ENCODE results near the gene MCEE. TPM values are rescaled to one million over a fixed set of nuclear protein-coding genes. Genes with fewer than 3 reads are reported as not detected.
"Not testable (repeated sequence)": the region's sequence is repeated elsewhere in the genome, so short reads cannot be mapped to it uniquely, and the experiment has no call there.

MCEE gene
- total and polyA plus RNA-seq, 11 donors, result 23.8 to 36.8 (median 29.3) TPM

GRCh38 chr2:71133603-71134002 is 3.6 kb upstream of the MCEE start:
- Histone ChIP-seq H3K27me3 (no peaks in the 10 kb centered on the region), H3K9me3 (no peaks in the 10 kb centered on the region), H3K36me3 (peaks cover 0 to 58% (median 55%) of the 10 kb centered on the region in 9 donors), H3K4me3 (no peak overlapping the region), H3K27ac (no peak overlapping the region), H3K4me1 (peaks cover 0 to 25% (median 18%) of the 10 kb centered on the region in 12 donors)
- TF ChIP-seq CTCF (IDR thresholded peaks at IDR 0.05) (no peak), POLR2A (IDR thresholded peaks at IDR 0.05) (no peak)
- no peak for ATAC-seq
- DNase-seq, result no peak
- intact Hi-C loops (cut with DNase I), result no loop called here

GRCh38 chr2:71131387-71132166 is 1.5 kb upstream of the MCEE start:
- H3K9me3 ChIP-seq; H3K27me3 ChIP-seq; ATAC-seq; intact Hi-C loops (cut with DNase I); DNase-seq: not testable (repeated sequence)
- WGBS, 4 donors, result 49 to 59% (median 55%) methylated on average over 7 of the region's 7 CpGs
- Histone ChIP-seq H3K27ac (peak overlapping the region in 6 of 12 donors; percentile 91 to 99 (median 94)), H3K36me3 (peaks cover 0 to 43% (median 37%) of the 10 kb centered on the region in 9 donors), H3K4me3 (peak overlapping the region in 11 of 12 donors; percentile 78 to 98 (median 91)), H3K4me1 (peaks cover 0 to 43% (median 25%) of the 10 kb centered on the region in 12 donors)

- Histone ChIP-seq H3K27me3 (no peaks in the 10 kb centered on the region), H3K27ac (peak overlapping the region; percentile 86 to 99 (median 94)), H3K4me1 (peaks cover 0 to 45% (median 26%) of the 10 kb centered on the region in 12 donors), H3K36me3 (peaks cover 0 to 36% (median 30%) of the 10 kb centered on the region in 9 donors), H3K9me3 (no peaks in the 10 kb centered on the region), H3K4me3 (peak overlapping the region; percentile 77 to 98 (median 88))
- peak in 1 of 4 donors; percentile 8 for ATAC-seq
- 0 to 1% (median 1%) methylated on average over 4 of the region's 4 CpGs for WGBS, 4 donors
- no peak for DNase-seq
- TF ChIP-seq POLR2A (IDR thresholded peaks at IDR 0.05) (no peak), CTCF (IDR thresholded peaks at IDR 0.05) (no peak)
- intact Hi-C loops (cut with DNase I), result loop anchor here in 1 of 10 donors (1.0 kb wide), 1 partner anchor 63 kb away; the partner anchor contains the start of gene NAGK
These were observed 846 bp upstream of the MCEE start for GRCh38 chr2:71130905-71131244.

GRCh38 chr2:71129902-71130151 is 202 bp downstream of the MCEE start:
- 0 to 1% (median 0%) methylated on average over 16 to 17 of the region's 17 CpGs for WGBS, 4 donors
- Histone ChIP-seq H3K9me3 (no peaks in the 10 kb centered on the region), H3K27me3 (no peaks in the 10 kb centered on the region), H3K27ac (peak overlapping the region; percentile 86 to 99 (median 94)), H3K4me3 (peak overlapping the region; percentile 77 to 98 (median 88)), H3K4me1 (peaks cover 0 to 45% (median 26%) of the 10 kb centered on the region in 12 donors), H3K36me3 (peaks cover 0 to 25% (median 19%) of the 10 kb centered on the region in 9 donors)
- ATAC-seq, result peak; percentile 55 to 74 (median 71)
- TF ChIP-seq POLR2A (IDR thresholded peaks at IDR 0.05), result no peak
- no peak for TF ChIP-seq CTCF (IDR thresholded peaks at IDR 0.05)
- DNase-seq, result no peak
- intact Hi-C loops (cut with DNase I), result loop anchor here in 2 of 10 donors (1.0 to 2.0 kb wide), 2 partner anchors 61 to 62 kb away; partner anchors contain the start of gene NAGK (in 2 of the 2)
